Left ventricle myocardium inferior (tissue), 1 donor: ENCODE measurements around the gene NTN4. TPM values are rescaled to one million over a fixed set of nuclear protein-coding genes. Genes with fewer than 3 reads are reported as not detected.
"Not testable (repeated sequence)": the region's sequence is repeated elsewhere in the genome, so short reads cannot be mapped to it uniquely, and the experiment has no call there.

Experiments used
- DNase-seq: peaks from one replicate; pipeline ENCODE4 v3.0.0-alpha.2; 2020
- H3K27ac ChIP-seq: fragments of 200-600 bp; replicated peaks from 2 replicates; pipeline ENCODE4 v1.8.0; 2021
- H3K27me3 ChIP-seq: fragments of 200-600 bp; 2 replicates; pipeline ENCODE4 v1.8.0; 2021; ENCODE audit warnings: low read depth
- H3K36me3 ChIP-seq: fragments of 200-600 bp; 2 replicates; pipeline ENCODE4 v1.8.0; 2021
- H3K4me1 ChIP-seq: fragments of 200-600 bp; 2 replicates; pipeline ENCODE4 v1.8.0; 2021
- H3K4me3 ChIP-seq: fragments of 200-600 bp; 2 replicates; pipeline ENCODE4 v1.8.0; 2021; ENCODE audit warnings: mild to moderate bottlenecking, moderate library complexity
- H3K9me3 ChIP-seq: fragments of 200-600 bp; replicated peaks from 2 replicates; pipeline ENCODE4 v1.8.0; 2021
- CTCF ChIP-seq: fragments of 200-600 bp; IDR thresholded peaks from 2 replicates; pipeline ENCODE4 v1.8.0; 2021; ENCODE audit warnings: antibody characterized with exemption, mild to moderate bottlenecking, borderline replicate concordance
- intact Hi-C: fragments of 100-400 bp; cut with micrococcal nuclease; formaldehyde crosslinking; loops from one replicate; pipeline ENCODE4 v1.11.0; 2022
- total RNA-seq: library from RNA; stranded (reverse); fragmentation: NEBNext Ultra II Directional; extraction: Animal tissue kit (Norgen Biotek cat#: 25700); gene quantifications from one replicate; pipeline ENCODE4 v1.2.1, GENCODE V29; 2021
- donor health status: DM: no; HTN: yes; CAD: no; lungs with severe emphysema.

Gene NTN4
- total RNA-seq, 1 donor from 2014 or later = 76.8 TPM

DNA sequence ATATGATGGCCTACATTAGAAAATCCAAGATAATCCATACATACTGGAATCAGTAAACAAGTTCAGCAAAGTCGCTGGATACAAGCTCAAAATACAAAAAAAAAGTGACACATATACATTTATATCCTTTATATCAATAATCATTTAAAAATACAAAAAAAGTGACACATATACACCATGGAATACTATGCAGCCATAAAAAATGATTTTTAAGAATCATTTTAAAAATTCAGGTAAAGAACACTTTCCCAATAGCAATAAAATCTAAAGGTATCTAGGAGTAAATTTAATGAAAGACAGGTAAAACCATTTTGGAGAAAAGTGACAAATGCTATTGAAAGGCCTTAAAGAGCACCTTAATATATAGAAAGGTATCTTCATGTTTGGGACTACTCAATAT is 111.9 kb downstream of the NTN4 start:
- Histone ChIP-seq H3K4me3 (no peak overlapping the region), H3K27ac (no peak overlapping the region), H3K9me3 (peaks cover 11% of the 10 kb centered on the region), H3K36me3 (peaks cover 52% of the 10 kb centered on the region), H3K4me1 (peaks cover 31% of the 10 kb centered on the region), H3K27me3 (no peaks in the 10 kb centered on the region)
- intact Hi-C loops = no loop called here
- TF ChIP-seq CTCF = no peak
- DNase-seq = no peak

DNA sequence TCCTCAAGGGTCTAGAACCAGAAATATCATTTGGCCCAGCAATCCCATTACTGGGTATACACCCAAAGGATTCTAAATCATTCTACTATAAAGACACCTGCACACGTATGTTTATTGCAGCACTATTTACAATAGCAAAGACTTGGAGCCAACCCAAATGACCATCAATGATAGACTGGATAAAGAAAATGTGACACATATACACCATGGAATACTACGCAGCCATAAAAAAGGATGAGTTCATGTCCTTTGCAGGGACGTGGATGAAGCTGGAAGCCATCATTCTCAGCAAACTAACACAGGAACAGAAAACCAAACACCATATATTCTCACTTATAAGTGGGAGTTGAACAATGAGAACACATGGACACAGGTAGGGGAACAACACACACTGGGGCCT is 112.8 kb downstream of the NTN4 start:
- not testable (repeated sequence) for H3K27me3 ChIP-seq, H3K4me3 ChIP-seq
- peak overlapping the region; percentile 33 for H3K27ac ChIP-seq

DNA sequence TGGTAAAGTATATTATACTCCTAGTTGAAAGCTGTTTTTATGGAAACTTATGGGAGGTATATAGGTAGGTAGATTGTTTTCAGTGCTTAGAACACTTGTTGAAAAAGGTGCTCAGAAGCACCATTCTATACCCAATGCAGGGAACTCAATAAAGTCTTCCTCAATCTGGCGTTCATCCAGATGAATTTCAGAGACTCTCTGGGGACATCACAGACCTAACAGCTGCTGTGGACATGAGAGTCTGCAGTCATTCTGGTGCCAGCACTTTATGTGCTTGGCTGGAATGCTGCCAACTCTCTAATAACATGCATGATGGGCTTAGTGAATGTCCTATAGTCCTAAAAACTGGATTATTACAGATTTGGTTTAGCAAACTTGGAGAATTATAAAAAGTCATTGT is 115.9 kb downstream of the NTN4 start:
- peaks cover 11% of the 10 kb centered on the region for H3K9me3 ChIP-seq
- intact Hi-C loops = no loop called here
- H3K27ac ChIP-seq = peak overlapping the region; percentile 33
- H3K36me3 ChIP-seq = peaks cover 33% of the 10 kb centered on the region
- no peak for DNase-seq
- peaks cover 37% of the 10 kb centered on the region for H3K4me1 ChIP-seq
- no peak for TF ChIP-seq CTCF
- no peak overlapping the region for H3K4me3 ChIP-seq
- no peaks in the 10 kb centered on the region for H3K27me3 ChIP-seq

More for the DNA sequence above, 112.8 kb downstream of the NTN4 start:
- DNase-seq, intact Hi-C loops: not testable (repeated sequence)
- H3K4me1 ChIP-seq = peaks cover 36% of the 10 kb centered on the region
- H3K36me3 ChIP-seq = peaks cover 45% of the 10 kb centered on the region
- peaks cover 11% of the 10 kb centered on the region for H3K9me3 ChIP-seq

GRCh38 chr12:95674163-95674562 is 116.4 kb downstream of the NTN4 start:
- Histone ChIP-seq H3K27me3 (no peaks in the 10 kb centered on the region), H3K9me3 (peaks cover 11% of the 10 kb centered on the region), H3K27ac (peak overlapping the region; percentile 33), H3K36me3 (peaks cover 33% of the 10 kb centered on the region), H3K4me3 (no peak overlapping the region), H3K4me1 (peaks cover 37% of the 10 kb centered on the region)
- DNase-seq = no peak
- intact Hi-C loops = no loop called here
- TF ChIP-seq CTCF = no peak

GRCh38 chr12:95673576-95673975 is 117.0 kb downstream of the NTN4 start:
- peaks cover 8% of the 10 kb centered on the region for H3K9me3 ChIP-seq
- peaks cover 37% of the 10 kb centered on the region for H3K4me1 ChIP-seq
- no peak overlapping the region for H3K4me3 ChIP-seq
- peaks cover 33% of the 10 kb centered on the region for H3K36me3 ChIP-seq
- TF ChIP-seq CTCF = no peak
- no peaks in the 10 kb centered on the region for H3K27me3 ChIP-seq
- DNase-seq = no peak
- intact Hi-C loops = no loop called here
- peak overlapping the region; percentile 33 for H3K27ac ChIP-seq

GRCh38 chr12:95672166-95672565 is 118.4 kb downstream of the NTN4 start:
- Histone ChIP-seq H3K9me3 (no peaks in the 10 kb centered on the region), H3K4me3 (no peak overlapping the region), H3K36me3 (peaks cover 31% of the 10 kb centered on the region), H3K4me1 (peaks cover 37% of the 10 kb centered on the region), H3K27me3 (no peaks in the 10 kb centered on the region), H3K27ac (no peak overlapping the region)
- no peak for TF ChIP-seq CTCF
- DNase-seq = no peak
- intact Hi-C loops = no loop called here
